Fibroblast of gingiva (primary cell): Measurements from ENCODE around the gene LCE3B.

Experiments used
- DNase-seq: peaks from one replicate; pipeline ENCODE4 v3.0.0-alpha.2; 2011; ENCODE audit warnings: low read depth

LCE3B gene

GRCh38 chr1:152658649-152659048 lies 45.0 kb downstream of the LCE3B start:
- DNase-seq, result no peak

GRCh38 chr1:152663098-152663497 lies 49.5 kb downstream of the LCE3B start, which contains the start of gene LCE2D:
Gene LCE2D (plus strand): TSS chr1:152663380. CDS start chr1:152664106, 726 bp downstream.
- no peak for DNase-seq
